RKO (cell line): ENCODE data around the gene OR10J5.
"Not testable (repeated sequence)": the region's sequence is repeated elsewhere in the genome, so short reads cannot be mapped to it uniquely, and the experiment has no call there.

Experiments
- DNase-seq: peaks from one replicate; pipeline ENCODE4 v3.0.0-alpha.2; 2016; ENCODE audit warnings: low spot score

Gene OR10J5, protein sequence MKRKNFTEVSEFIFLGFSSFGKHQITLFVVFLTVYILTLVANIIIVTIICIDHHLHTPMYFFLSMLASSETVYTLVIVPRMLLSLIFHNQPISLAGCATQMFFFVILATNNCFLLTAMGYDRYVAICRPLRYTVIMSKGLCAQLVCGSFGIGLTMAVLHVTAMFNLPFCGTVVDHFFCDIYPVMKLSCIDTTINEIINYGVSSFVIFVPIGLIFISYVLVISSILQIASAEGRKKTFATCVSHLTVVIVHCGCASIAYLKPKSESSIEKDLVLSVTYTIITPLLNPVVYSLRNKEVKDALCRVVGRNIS

DNA sequence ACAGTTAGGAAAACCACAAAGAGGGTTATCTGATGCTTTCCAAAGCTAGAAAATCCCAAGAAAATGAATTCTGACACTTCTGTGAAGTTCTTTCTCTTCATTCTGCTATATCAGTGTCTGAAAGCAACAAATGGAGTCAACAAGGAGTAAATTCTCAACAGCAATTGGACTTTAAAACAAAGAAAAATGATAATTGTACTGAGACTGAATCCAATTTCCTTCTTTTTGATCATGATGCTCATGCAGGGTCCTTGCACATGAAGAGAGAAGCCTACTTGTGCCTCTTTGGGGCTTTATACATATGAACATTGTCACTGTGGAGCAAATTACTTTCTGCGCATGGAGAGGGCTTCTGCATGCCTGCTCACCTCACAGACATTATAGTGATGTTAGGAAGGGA, at the start of gene OR10J5:
Gene OR10J5 (minus strand): TSS at position 101 of the 400 bp plus-strand sequence. CDS start 0 bp downstream, at position 101.
- no peak for DNase-seq

DNA sequence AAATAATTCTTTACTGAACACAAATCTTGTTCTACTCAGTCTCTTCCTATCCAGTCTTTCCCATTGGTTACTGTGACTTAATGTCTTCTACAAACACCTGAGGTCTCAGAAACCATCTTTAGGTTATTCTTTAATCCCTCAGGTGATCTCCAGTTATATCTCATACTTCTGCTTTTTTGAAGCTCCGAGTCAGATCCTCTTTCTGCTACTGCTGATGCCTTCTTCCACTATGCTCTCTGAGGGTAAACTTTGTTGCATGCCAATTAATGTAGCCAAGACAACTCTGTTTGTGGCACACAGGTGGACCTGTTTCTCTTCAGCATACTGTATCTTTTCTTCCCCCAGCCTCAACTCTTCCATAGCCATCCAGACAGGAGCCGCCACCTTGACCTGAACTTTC, 48.7 kb upstream of the OR10J5 start:
- DNase-seq, result no peak

DNA sequence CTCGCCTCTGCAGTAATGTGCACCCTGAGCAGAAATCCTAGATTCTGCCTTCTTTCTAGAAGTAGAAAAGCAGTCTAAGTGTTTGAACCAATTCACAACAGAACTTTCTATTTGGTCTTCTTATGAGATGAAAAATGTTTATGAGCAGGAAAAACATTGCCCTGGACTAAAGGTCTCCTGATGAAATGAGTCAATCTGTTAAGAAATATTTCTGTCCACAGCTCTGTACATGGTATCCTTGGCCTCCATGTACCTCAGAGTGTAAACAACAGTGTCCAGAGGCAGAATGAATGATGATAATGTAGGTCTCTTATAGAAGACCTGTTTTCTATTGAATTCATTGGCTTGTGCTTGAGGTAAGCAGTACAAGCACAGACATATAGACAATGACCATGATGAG, 45.6 kb upstream of the OR10J5 start:
- DNase-seq, result no peak

DNA sequence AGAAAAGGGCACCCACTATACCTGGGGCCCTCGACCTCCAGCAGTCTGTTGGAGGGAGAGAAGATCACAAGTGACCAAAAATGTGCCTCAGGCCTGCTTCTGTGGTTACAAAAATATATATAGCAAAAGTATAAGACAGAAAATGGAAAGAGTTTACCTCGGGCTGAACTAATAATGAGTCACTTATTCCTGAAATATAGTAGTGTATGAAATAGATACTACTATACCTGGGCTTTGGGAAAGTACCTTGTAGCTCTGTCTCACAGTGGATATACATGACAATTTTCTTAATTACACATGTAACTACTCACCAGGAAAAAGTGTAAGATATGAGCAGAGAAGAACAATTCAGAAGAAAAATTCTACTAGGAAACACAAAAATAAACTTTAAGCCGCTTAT, 44.5 kb upstream of the OR10J5 start:
- DNase-seq, result no peak

DNA sequence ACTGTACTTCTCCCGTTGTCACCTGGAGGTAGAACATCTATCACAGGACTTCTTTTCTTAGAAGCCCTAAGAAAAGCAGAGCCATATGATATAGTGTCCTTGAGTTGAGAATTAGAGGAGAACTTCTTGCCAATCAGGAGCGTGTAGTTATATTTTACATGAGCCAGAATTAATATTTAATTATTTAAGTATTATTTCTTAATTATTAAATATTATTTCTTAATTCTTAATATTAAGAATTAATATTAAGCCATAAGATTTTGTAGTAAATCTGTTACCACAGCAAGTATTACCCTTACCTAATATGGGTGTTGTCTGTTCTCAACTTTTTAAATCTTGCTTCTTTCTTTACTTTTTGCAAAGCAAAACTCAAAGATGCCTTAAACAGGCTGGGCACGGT, 41.6 kb upstream of the OR10J5 start:
- no peak for DNase-seq

DNA sequence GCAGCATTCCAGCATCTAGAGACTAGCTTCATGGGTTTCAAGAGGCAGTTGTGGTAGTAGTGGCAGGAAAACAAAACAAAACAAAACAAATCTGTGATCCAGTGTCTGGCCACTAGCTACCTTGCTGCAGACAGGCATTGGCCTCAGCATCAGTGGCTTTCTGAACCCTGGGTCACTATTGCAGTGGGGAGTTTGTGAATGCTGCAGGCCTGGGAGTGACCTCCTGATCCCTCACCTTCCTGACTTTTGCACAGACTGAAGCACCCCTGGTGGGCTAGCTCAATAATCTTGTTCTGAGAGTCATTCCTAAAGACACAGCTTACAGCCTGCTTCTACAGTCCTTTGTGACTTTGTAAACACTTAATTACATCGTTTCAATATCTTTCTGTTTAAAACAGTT, 26.9 kb upstream of the OR10J5 start:
- no peak for DNase-seq

DNA sequence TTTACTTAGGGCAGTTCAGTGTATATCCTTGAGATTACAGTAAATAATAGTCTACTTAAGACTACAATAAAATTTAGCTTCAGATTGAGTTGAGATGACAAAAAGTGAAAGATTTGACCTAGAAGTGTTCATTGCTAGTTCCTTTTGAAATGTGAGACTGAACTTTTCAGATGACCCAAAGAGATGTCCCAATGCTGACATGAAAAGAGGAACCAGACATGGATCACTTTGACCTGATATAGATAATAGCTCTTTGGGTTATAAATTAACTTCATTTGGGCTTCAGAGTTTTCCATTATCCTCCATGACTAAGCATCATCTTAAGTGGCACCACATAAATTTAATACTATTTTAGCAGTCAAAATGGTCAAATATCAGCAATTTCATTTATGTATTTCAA, 25.7 kb upstream of the OR10J5 start:
- no peak for DNase-seq

DNA sequence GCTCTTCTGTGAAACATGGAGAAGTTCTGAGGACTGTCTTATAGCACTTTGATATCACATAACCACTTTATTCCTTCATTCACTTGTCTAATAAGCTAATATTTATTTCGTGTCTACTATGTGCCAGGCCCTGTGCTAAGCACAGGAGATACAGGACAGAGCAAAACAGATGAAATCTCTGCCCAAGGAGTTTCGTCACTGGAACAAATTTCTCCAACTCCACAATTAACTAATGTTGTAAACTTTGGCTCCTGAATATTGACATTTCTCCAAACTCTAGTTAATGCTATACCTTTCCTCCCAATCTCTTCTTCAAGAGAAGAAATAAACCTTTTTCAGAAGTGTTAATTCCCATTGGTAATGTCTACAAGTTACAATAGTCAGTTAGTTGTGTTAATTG, 24.8 kb upstream of the OR10J5 start:
- DNase-seq, result no peak

DNA sequence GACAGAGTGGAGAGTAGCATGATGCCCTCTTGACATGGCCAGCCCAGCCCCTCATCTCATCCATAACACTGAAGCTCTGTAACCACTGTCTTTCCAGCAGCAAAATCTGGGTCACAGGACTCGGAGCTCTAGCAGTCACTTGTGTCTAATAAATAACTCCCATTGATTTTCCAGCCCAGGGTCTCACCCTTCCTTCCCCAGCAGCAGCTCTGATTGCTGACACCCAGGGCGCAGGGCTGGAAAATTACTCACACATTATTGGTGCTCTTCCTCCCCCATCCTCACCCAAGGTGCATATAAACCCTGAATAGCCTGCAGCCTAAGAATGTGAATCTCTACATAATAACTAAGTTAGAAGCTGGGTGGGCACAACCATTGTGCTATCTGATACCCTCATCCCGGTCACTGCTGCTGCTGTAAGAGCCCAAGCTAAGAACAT, 21.1 kb upstream of the OR10J5 start:
- DNase-seq, result no peak

DNA sequence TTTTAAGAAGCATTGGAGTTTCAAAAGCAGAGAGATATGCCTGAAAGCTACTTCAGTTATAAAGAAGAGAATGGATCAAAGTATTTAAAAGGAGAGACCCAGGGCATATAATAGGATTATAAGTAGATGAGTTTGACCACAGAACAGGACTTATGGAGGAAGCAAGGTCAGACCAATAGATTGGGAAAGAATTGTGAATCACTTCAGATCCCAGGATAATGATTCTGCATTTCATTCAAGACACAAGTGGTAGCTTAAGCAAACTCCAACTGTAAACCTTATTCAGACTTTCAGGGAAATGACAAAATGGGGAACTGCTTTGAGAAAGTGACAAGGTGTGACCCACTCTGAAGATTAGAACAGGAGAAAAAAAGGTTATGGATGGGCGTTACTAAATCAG, 18.9 kb upstream of the OR10J5 start:
- no peak for DNase-seq

DNA sequence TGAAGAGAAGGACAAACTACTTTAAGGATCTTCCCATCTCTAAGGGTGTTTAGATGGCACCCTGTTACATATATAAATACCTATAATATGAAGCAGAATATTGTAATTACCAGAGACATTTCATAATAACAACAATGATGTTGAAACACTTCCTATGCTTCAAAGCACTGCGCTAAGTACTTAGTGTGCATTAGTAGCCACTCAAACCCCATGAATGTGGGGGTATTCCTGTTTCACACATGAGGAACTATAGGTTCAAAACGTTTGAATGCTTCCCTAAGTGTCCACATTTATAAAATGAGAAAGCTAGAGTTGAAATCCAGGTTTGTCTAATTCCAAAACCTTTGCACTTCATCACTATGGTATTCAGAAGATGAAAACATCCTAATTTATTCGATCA, 18.5 kb upstream of the OR10J5 start:
- DNase-seq, result no peak

DNA sequence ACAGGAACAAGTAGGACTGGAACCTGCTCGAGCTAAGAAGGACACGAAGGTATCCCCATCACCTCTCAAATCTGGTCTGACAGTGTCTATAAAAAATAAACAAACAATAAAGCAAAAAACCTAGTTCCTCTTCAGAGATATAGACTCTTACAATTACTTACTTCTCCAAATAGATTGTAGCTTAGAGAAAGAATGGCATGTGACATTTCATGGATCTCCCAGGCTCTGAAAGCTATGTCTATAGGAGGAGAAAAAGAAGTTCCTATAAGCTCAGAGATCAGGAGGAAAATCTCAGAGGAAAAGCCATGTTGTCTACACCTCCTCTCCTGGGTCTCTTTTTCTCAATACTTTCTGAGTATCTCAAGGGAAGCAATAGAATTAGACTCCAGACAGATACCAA, 12.3 kb upstream of the OR10J5 start:
- no peak for DNase-seq

DNA sequence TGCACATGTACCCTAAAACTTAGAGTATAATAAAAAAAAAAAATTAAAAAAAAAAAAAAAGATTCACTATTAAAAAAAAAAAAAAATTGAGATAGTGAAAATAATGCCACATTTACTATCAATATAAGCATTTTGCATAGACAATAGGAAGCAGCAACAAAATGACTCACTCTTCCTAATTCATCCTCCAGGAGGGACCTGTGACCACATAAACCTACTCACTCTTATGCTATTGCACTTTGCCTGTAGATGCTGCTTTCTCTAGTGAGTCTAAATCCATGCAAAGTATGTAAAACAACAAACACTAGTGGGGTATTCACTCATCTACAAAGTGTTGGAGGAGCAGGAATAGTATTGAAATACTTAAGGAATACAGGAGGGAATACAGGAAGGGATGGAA, 2.9 kb downstream of the OR10J5 start:
- DNase-seq, result no peak

DNA sequence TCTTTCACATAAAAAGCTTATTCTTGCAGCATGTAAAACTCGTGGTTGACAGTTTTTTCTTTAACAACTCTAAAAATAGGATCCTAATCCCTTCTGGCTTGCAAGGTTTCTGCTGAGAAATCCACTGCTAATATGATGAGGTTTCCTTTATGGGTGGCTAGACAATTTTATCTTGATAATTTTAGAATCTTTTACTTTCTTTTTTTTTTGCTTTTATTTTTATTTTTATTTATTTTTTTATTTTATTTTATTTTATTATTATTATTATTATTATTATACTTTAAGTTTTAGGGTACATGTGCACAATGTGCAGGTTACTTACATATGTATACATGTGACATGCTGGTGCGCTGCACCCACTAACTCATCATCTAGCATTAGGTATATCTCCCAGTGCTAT, 11.0 kb downstream of the OR10J5 start:
- DNase-seq, result not testable (repeated sequence)

DNA sequence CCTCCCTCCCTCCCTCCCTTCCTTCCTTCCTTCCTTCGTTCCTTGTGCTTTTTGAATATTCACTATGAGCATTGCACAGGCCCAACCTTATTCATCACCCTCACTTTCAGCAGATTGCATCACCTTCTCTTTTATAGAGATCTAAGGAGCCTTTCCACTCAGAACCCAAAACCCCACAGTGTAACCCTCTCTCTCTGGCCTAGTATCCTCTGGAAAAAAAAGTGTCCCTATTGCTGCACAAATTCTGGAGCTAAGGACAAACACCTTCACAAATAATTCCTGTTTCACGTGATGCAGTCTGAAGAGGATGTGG, 25.6 kb downstream of the OR10J5 start:
- no peak for DNase-seq

DNA sequence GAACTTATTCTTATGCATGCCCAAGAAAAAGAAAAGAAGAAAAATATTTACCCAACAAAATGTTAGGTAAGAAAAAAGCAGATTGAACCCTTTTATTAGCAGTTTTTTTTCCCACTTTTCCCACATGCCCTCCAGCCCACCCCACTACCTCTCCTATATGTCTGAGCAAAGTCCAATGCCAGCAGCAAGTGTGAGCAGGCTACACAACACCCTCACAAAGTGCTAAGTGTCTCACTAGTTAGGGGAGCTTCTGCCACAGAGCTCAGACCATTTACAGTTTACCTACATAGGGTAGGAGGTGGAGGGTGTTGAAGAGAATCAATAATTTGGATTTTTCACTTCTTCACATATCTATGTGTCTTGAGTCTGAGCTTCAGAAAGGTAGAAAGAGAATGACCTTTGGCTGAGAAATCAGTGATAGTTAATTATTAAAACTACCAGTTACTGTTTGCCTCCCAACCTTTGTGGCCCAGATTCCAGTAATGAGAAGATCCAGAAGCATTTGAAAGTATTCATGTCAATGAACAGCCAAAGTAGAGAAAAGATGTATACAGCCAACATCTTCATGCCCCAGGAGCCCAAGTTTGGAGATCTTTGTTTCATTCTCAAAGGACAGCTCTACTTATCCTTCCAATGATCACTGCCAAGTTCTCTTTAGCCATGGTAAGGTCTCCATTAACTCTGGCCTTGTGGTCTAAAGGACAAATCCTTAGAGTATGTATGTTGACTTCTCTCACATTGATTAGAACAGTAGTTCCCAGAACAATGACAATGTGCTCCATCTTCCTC, 26.2 kb downstream of the OR10J5 start:
- no peak for DNase-seq

DNA sequence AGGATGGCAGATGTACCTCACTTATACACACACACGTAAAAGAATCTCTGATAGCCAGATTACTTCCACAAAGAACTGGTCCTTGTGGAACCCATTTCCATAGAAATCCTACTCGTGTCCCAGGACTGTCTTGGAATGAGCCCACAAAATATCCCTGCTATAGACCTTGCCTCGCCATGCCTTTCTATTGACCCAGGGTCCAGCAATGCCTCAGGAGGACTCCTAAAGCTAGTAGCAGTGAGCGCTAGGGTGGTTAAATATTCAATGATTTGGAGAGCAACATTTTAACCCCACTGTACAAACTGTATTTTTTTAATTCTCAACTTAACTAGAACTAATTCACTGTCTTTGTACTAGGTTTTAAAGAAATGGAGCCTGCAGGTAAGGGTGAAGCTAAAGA, 26.9 kb downstream of the OR10J5 start:
- no peak for DNase-seq

DNA sequence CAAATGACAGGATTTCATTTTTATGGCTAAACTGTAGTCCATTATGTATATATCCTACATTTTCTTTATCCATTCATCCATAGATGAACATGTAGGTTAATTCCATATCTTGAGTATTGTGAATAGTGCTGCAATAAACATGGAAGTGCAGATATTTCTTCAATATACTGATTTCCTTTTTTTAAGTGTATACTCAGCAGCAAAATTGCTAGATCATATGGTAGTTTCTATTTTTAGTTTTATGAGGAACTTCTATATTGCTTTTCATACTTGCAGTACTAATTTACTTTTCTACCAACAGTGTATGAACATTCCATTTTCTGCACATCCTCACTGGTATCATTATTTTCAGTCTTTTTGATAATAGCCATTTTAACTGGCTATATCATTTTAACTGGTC, 30.1 kb downstream of the OR10J5 start:
- DNase-seq, result no peak

DNA sequence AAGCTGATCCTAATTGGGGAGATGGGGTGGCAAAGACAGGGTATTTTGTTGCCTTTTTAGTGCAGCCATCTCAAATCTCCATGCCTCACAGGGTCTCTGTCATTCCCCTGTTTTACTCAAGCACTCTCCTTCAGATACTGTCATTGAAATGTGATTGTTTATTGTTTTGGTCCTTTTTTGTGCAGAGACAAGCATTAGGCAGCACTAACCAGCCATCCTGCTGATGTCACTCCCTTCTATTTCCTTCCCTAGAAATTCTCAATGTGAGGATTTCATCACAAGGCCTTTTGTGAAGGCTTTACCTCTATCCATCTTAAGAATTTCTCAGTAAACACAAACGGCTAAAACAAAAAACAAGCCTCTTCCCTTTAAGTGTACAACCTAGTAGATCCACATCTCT, 34.7 kb downstream of the OR10J5 start:
- no peak for DNase-seq

DNA sequence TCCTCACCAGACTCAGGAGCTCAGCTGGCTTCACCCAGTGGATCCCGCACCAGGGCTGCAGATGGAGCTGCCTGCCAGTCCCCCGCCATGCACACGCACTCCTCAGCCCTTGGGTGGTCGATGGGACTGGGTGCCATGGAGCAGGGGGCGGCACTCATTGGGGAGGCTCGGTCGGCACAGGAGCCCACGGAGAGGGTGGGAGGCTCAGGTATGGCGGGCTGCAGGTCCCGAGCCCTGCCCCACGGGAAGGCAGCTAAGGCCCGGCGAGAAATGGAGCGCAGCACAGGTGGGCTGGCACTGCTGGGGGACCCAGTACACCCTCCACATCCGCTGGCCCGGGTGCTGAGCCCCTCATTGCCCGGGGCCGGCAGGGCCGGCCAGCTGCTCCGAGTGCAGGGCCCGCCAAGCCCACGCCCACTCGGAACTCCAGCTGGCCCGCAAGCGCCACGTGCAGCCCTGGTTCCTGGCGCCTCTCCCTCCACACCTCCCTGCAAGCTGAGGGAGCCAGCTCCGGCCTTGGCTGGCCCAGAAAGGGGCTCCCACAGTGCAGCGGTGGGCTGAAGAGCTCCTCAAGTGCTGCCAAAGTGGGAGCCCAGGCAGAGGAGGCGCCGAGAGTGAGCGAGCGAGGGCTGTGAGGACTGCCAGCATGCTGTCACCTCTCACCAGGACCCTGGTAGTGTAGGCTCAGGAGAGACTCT, 41.1 kb downstream of the OR10J5 start:
- not testable (repeated sequence) for DNase-seq

DNA sequence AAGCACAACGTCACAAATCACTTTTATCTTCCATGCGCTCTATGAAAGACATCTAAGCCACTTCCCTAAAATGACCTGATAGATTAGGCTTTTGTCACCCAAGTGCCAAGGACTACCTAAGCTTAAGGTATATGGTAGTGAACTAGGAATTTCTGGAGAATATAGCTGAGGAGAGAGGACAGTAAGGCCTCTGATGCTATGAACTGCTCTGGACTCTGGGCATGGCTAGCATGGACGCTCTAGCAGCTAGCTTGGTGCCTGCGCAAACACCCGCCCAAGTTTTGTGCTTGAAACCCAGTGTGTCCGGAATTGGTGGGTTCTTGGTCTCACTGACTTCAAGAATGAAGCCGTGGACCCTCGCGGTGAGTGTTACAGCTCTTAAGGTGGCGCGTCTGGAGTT, 42.5 kb downstream of the OR10J5 start:
- DNase-seq, result no peak

DNA sequence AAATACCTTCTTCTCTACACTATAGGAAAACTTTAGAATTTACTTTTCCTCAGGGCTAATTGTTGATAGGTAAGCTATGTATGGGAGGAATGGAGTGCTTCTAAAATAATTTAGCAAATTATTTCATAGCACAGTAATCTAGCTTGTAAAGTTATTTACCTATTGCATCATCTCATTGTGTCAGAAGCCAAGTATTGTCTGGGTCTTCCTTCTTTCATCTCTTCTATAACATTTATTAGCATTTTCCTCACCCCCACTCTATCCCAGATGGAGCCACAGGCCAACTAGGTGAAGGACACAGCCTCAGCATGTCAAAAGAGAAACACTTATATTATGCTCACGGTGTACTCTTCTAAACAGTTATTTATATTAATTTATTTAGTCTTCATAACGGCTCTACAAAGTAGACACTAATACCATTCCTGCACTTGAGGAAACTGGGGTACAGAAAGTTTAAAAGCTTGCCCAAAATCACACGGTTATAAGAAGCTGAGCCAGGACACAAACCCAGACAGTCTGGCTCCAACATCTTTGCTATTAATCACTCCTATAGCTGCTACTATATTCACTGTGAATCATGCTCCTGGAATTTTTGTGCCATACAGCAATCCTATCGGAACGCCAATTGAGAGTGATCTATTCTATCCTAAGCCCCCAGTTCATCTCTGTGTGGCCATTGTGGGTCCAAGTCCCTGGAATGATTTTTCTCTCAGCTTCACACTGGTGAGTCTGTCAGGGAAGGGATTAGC, 43.1 kb downstream of the OR10J5 start:
- peak; percentile 58 for DNase-seq
